Cerebellar cortex (tissue), 1 donor: ENCODE data around the gene CHSY1.
"Not testable (repeated sequence)": the region's sequence is repeated elsewhere in the genome, so short reads cannot be mapped to it uniquely, and the experiment has no call there.

Experiments used
- DNase-seq: peaks from one replicate; pipeline ENCODE4 v3.0.0-alpha.2; 2015; ENCODE audit warnings: low spot score

Gene CHSY1

GRCh38 chr15:101244889-101245668, 6.8 kb downstream of the CHSY1 start:
- DNase-seq, result no peak

- DNase-seq, result no peak
Observed at GRCh38 chr15:101244036-101244781, 7.6 kb downstream of the CHSY1 start.

- DNase-seq, result no peak
Observed at GRCh38 chr15:101243420-101243819, 8.4 kb downstream of the CHSY1 start.

GRCh38 chr15:101242999-101243336, 8.9 kb downstream of the CHSY1 start:
- DNase-seq, result no peak

GRCh38 chr15:101242160-101242998, 9.5 kb downstream of the CHSY1 start:
- no peak for DNase-seq

DNA sequence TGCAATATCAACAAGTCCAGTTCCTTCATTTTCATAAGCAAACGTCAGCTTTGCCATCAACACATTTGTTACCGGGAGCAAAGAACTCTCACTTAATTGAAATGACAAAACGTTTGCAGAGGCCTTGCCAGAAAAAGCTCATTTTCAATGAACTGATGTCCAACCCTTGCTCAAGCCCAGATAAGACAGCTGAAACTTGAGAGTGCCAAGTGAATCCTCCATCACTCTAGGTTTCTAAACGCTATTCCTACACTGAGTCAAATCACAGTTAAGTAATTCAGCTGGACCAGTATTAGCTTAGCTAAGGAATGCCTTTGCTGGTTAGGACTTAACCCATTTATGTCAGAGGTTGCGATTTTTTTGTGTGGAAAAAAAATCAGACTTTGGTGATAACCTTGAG, 11.5 kb downstream of the CHSY1 start:
- DNase-seq, result no peak

- no peak for DNase-seq
Observed at GRCh38 chr15:101239724-101240136, 12.1 kb downstream of the CHSY1 start.

DNA sequence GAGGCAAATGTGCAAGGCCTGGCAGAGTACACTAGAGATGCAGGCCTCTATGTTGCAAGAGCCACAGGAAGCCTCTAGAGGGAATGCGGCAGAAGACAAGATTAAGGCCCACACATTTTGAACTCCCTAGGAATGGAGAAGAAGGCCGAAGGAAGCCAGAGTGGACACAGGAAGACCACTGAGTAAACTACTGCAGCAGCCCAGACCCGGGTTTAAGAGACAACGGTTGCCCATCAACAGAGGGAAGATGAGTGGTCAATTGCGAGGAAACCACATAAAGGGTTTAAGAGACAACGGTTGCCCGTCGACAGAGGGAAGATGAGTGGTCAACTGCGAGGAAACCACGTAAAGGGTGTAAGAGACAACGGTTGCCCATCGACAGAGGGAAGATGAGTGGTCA, 14.6 kb downstream of the CHSY1 start:
- DNase-seq, result no peak

DNA sequence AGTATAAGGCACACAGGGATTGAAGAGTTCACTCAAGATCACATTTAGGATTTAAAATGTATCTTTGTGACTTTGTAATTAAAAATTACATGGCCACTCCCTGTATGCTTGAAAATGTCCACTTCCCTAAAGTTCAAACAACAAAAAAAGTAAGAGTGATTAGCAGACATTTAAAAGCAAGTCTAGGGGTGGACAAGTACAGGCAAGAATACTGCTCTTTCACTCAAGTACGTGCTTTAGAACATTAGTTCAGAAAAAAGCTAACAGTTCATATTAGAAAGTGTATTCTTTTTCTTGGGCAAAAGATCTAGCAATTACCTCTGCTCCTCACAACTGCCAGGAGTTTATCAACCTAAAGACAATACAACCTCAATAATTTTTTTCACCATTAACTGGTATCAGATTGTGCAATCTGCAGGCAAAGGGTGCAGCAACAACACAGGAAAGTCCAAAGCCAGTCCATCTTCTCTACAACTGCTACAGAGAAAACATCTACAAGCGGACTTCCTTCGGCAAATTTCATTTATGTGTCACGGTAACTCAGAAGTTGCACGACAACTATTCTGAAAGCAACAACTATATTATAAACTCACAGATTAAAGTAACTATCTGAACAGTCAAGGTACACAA, 18.1 kb downstream of the CHSY1 start:
- DNase-seq, result no peak

DNA sequence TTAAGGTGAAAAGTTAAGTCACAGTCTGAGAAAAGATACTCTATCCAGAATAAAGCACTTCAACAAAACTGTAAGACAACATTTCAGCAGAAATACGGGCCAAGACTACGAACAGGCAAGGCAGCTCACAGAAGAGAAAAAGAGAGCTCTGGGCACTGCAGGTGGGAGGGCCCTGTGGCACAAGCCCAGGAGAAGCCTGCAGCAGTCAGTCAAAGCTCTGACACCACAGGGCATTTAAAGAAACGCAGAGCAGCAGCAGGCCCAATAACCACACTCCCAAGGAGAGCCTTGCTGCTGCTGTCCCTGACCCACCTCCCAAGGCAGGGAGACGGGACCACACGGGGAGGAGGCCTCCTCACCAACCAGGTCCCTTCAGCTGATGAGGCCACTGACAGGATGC, 19.2 kb downstream of the CHSY1 start:
- DNase-seq, result peak; percentile 55

DNA sequence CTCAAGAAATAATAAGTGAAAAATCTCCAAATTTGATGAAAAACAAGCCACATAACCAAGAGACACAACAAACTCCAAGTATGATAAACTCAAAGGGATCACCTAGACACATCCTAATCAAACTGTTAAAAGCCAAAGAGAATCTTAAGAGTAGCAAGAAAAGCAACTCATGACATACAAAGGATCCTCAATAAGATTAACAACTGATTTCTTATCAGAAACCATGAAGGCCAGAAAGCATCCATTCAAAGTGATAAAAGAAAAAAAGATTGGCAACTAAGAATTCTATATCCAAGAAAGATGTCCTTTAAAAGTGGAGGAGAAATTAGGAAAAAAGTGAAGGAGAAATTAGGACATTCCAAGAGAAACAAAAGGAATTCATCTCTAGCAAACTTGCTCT, 23.5 kb downstream of the CHSY1 start:
- DNase-seq, result no peak

DNA sequence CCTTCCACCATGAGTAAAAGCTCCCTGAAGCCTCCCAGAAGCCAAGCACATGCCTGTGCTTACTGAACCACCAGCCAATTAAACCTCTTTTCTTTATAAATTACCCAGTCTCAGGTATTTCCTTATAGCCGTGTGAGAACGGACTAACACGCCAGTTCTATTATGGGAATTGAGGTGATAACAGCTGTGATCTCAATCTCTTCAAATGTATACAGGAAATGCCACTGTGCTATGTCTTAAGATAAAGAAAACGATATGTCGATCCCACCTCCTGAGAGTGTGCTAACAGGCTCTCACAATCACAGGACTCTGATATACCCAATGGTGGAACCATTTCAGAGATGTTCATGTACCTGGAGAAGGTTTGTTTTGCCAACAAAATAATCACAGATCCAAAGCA, 26.2 kb downstream of the CHSY1 start:
- DNase-seq, result no peak

DNA sequence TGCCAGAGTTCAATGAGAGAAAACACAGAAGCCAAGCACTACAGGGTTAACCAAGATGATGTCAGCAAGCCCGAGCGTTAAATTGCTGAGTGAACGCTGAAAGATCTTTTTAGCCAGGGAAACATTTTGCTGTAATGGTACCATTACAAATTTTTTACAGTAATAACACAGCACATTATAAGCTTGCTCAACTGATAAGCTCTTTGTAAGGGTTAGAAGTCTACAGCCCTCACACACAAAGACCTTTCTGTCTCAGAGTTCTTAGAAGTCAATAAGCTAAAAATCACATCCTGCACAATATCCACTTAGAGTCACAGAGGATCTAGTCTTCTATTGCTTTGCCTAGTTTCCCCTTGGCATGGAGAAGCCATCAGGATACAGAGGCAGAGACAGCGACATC, 29.9 kb downstream of the CHSY1 start:
- DNase-seq, result no peak

GRCh38 chr15:101220060-101220459, 31.8 kb downstream of the CHSY1 start:
- no peak for DNase-seq

DNA sequence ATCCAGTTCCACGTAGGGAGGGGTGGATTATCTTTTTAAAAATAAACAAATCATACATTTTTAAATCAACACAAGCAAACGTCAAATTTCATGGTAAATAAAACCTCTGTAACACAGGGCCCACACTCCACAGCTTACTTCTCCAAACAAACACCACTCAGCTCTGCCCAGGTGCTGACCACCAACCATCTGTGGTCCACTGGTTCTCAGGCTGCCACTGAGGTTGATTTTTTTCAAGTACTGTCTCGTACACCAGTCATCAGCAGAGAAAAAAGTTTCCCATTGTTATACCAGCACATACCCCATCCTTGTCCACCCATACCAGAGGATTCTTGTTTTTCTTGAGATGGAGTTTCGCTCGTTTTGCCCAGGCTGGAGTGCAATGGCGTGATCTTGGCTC, 32.4 kb downstream of the CHSY1 start:
- DNase-seq, result no peak

DNA sequence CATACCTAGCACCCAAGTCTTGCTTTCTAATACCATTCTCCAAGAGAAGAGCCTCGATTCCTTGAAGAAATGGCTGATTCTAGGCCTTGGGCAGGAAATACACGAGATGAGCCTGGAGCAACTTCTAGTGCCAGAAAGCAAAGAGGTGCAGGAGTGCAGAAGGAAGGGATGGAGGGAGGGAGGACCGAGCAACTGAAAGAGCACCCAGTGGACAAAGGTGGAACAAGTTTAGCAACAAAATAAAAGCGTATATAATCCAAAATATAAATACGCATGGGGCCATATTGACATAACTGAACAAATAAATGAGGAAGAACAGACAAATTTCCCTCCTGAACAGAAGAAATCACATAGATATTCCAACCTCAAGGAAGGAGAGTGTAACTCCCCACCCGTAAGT, 34.4 kb downstream of the CHSY1 start:
- DNase-seq, result no peak

GRCh38 chr15:101216100-101216499, 35.7 kb downstream of the CHSY1 start:
- DNase-seq, result no peak

DNA sequence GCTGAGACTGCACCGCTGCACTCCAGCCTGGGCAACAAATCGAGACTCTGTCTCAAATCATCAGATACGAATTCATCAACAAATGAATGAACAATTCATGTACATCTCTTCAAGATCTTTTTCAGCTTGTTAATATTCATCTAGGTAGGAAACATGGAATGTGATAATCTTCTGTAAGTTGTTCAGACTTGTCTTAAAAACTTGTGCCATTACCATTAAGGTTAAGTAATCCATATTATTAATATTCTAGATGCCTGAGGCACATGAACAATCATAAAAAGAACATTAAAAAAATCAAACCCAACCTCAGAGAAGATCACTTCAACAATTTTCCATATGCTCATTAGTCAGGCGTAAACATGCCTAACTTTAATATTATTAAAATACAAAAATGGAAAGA, 36.2 kb downstream of the CHSY1 start:
- no peak for DNase-seq

DNA sequence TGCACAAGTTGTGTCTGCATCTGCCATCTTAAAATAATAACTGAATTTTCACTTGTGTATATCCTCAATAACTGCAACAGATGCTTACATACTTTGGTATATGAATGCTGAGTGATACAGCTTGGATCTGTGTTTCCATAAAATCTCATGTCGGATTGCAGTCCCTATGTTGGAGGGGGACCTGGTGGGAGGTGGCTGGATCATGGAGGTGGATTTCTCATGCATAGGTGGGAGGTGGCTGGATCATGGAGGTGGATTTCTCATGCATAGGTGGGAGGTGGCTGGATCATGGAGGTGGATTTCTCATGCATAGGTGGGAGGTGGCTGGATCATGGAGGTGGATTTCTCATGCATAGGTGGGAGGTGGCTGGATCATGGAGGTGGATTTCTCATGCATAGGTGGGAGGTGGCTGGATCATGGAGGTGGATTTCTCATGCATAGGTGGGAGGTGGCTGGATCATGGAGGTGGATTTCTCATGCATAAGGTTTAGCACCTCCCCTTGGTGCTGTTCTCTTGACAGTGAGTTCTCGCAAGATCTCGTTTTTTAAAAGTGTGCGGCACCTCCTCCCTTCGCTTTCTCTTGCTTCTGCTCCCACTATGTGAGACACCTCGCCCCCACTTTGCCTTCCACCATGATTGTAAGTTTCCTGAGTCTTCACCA, 37.3 kb downstream of the CHSY1 start:
- not testable (repeated sequence) for DNase-seq

DNA sequence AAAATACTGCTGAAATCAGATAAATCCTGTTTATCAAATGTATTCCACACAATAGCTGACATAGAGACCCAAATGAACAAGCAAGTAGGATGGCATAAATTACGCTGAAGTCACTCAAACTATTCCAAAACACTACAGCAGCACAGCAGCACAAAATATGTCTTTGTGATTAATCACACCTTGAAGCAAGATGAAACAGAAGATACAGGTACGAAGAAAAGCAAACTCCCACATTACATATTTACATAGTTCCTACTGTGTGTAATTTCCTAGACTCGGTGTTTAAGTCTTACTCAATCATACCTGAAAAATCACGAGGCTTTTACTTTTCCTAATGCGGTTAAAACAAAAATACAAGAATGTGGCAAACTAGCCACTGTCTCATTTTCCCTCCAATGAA, 38.3 kb downstream of the CHSY1 start:
- no peak for DNase-seq

- DNase-seq, result no peak
Observed at GRCh38 chr15:101213147-101213546, 38.7 kb downstream of the CHSY1 start.

DNA sequence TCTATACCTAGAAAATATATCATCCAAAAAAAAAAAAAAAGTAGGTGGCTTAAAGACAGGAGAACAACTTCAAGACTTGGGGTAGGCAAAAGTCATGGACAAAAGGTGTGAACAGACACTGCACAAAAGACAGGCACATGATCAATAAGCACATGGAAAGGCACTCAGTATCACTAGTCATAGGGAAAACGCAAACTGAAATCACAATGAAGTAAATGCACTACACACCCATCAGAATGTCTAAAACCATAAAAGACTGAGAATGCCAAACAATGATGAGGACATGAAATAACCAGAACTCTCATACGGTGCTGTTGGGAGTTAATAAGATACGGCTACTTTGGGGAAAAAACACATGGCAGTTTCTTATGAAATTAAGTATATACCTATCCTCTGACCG, 40.0 kb downstream of the CHSY1 start:
- no peak for DNase-seq
